SK-N-SH treated with all-trans-retinoic acid at 6 μM for 48 hours (cell line): Measurements from ENCODE around the gene KCNIP4.

Experiments
- CREB5 ChIP-seq: fragments of 250-450 bp; sonication (Bioruptor Pico); IDR thresholded peaks from 2 replicates; pipeline ENCODE4 v1.5.1; 2020; ENCODE audit warnings: low read depth, mild to moderate bottlenecking, moderate library complexity
- CSDC2 ChIP-seq: fragments of 250-450 bp; sonication (Bioruptor Pico); IDR thresholded peaks from 2 replicates; pipeline ENCODE4 v1.5.0; 2020; ENCODE audit warnings: mild to moderate bottlenecking, moderate library complexity
- CSRNP3 ChIP-seq: fragments of 250-450 bp; sonication (Bioruptor Pico); IDR thresholded peaks from 2 replicates; pipeline ENCODE4 v1.5.1; 2021; ENCODE audit warnings: mild to moderate bottlenecking, moderate library complexity
- PATZ1 ChIP-seq: fragments of 250-450 bp; sonication (Bioruptor Pico); IDR thresholded peaks from 2 replicates; pipeline ENCODE4 v1.8.0; 2020; ENCODE audit warnings: mild to moderate bottlenecking, moderate library complexity, borderline replicate concordance
- PPARA ChIP-seq: fragments of 250-450 bp; sonication (Bioruptor Pico); IDR thresholded peaks from 2 replicates; pipeline ENCODE4 v1.5.0; 2020; ENCODE audit warnings: mild to moderate bottlenecking, borderline replicate concordance
- TCF4 ChIP-seq: fragments of 250-450 bp; sonication (Bioruptor Pico); IDR thresholded peaks from 2 replicates; pipeline ENCODE4 v1.8.0; 2021; ENCODE audit warnings: mild to moderate bottlenecking, moderate library complexity, borderline replicate concordance
- TSHZ2 ChIP-seq: fragments of 250-450 bp; sonication (Bioruptor Pico); IDR thresholded peaks from 2 replicates; pipeline ENCODE4 v1.5.0; 2020; ENCODE audit warnings: mild to moderate bottlenecking, moderate library complexity
- ZFP3 ChIP-seq: fragments of 250-450 bp; sonication (Bioruptor Pico); IDR thresholded peaks from 2 replicates; pipeline ENCODE4 v1.5.0; 2020; ENCODE audit warnings: mild to moderate bottlenecking, moderate library complexity
- ZFP30 ChIP-seq: fragments of 450-650 bp; formaldehyde crosslinking; IDR thresholded peaks from 2 replicates; pipeline ENCODE4 v1.5.0; 2022; ENCODE audit warnings: mild to moderate bottlenecking, moderate library complexity

- TF ChIP-seq PATZ1 (CRISPR knock-in tag) = no peak
- no peak for TF ChIP-seq ZFP3
- no peak for TF ChIP-seq CSDC2
- TF ChIP-seq TCF4 (CRISPR knock-in tag) = no peak
- no peak for TF ChIP-seq CSRNP3 (CRISPR knock-in tag)
- no peak for TF ChIP-seq PPARA (CRISPR knock-in tag)
- TF ChIP-seq CREB5 (CRISPR knock-in tag) = no peak
- TF ChIP-seq TSHZ2 (CRISPR knock-in tag) = no peak
- TF ChIP-seq ZFP30 = no peak
Observed at GRCh38 chr4:20926529-20926928, 1022.0 kb downstream of the KCNIP4 start.
